ENCODE results near the gene A4GNT. TPM values are rescaled to one million over a fixed set of nuclear protein-coding genes. Genes with fewer than 3 reads are reported as not detected.

A4GNT gene
- total RNA-seq (not detected), total RNA-seq (0 to 0.17 (median 0) reads per million in 172 experiments)
- polyA plus RNA-seq (2013, experiment 1 of 2): not detected
- not detected for polyA plus RNA-seq (2013, experiment 2 of 2)

GRCh38 chr3:138132239-138132638 lies at the start of gene A4GNT:
Gene A4GNT, minus strand, starts transcription at chr3:138132390. Its CDS starts 1,134 bp downstream, at chr3:138131256.
- no peak within 1 kb of the TSS for H3K4me3 ChIP-seq (ENCODE audit: low read length)
- intact Hi-C loops (cut with DNase I, micrococcal nuclease): no loop called here
- H3K4me1 Mint-ChIP-seq (ENCODE audit: low read depth): no peaks in the 10 kb centered on the region
- no peaks in the 10 kb centered on the region for H3K4me1 ChIP-seq (ENCODE audit: insufficient read depth, low read length)
- ChIA-PET CTCF (interaction anchor here (1.0 kb wide), 1 partner anchor 20 kb away, joined by 3 read pairs; no protein-coding TSS in a partner anchor), POLR2A (interaction anchor here (0.6 kb wide), 1 partner anchor 9 kb away, joined by 3 read pairs; no protein-coding TSS in a partner anchor)
- no peak within 1 kb of the TSS for H3K4me3 Mint-ChIP-seq
- DNase-seq: no peak
- no peak for ATAC-seq (ENCODE audit: poor library complexity)
- no peaks in the 10 kb centered on the region for H3K36me3 ChIP-seq (ENCODE audit: insufficient read depth, low read length)
- TF ChIP-seq CTCF (IDR thresholded peaks at IDR 0.05): no peak
- H3K36me3 Mint-ChIP-seq (ENCODE audit: low read depth): no peaks in the 10 kb centered on the region
- H3K9me3 Mint-ChIP-seq: no peaks in the 10 kb centered on the region
- H3K27me3 Mint-ChIP-seq: peaks cover 6% of the 10 kb centered on the region
- H3K27ac ChIP-seq (ENCODE audit: low read depth in 1 of 2, low read length in 2 of 2): no peak within 1 kb of the TSS
- H3K9me3 ChIP-seq (ENCODE audit: control insufficient read depth in 1 of 2, insufficient read depth in 1 of 2, low read length in 2 of 2): no peaks in the 10 kb centered on the region
- peaks cover 0 to 4% of the 10 kb centered on the region in 2 experiments for H3K27me3 ChIP-seq (ENCODE audit: control insufficient read depth in 1 of 2, insufficient read depth in 2 of 2, low read length in 2 of 2)
- H3K27ac Mint-ChIP-seq: no peak within 1 kb of the TSS

DNA sequence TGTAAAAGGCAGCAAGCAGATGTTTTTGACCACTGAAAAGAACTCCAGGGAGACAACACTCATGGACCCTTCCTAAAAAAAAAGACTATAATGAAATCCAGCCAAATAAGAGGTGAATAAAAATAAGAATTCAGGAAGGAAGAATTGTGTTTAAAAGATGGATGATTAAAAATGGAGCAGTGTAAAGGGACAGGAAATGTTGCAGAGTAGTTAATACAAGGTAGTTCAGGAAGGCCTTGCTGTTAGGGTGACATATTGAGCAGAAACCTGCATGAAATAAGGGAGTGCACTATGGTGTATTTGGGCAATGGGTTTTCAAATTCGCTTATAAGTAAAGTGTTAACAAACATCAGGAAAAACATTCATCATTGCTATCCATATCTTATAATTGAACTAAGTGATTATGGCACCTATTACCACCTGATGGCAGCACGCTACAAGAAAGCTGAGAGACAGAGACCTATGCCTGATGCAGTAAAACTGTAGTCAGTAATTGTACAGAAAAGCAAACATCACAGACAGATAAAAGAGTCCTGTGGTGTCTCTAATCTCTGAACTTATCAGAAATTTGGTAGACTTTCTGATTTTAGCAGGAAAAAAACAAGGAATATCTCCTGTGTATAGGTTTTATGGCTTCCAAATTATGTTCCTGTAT lies 48.3 kb upstream of the A4GNT start:
- POLR2A ChIA-PET: interaction anchor here (1.0 kb wide), 1 partner anchor 1864 kb away, joined by 3 read pairs; no protein-coding TSS in a partner anchor
- H3K27me3 ChIP-seq (ENCODE audit: control insufficient read depth in 1 of 2, insufficient read depth in 2 of 2, low read length in 2 of 2): peaks cover 0 to 8% of the 10 kb centered on the region in 2 experiments
- H3K4me1 ChIP-seq (ENCODE audit: insufficient read depth, low read length): no peaks in the 10 kb centered on the region
- Mint-ChIP-seq H3K36me3 (ENCODE audit: low read depth) (no peaks in the 10 kb centered on the region), H3K27me3 (peaks cover 4% of the 10 kb centered on the region), H3K9me3 (no peaks in the 10 kb centered on the region), H3K4me3 (no peak overlapping the region), H3K27ac (no peak overlapping the region), H3K4me1 (ENCODE audit: low read depth) (no peaks in the 10 kb centered on the region)
- peak; percentile 70 for TF ChIP-seq CTCF (IDR thresholded peaks at IDR 0.05)
- CTCF ChIA-PET: interaction anchor here (1.1 kb wide), 1 partner anchor 46 kb away, joined by 3 read pairs; no protein-coding TSS in a partner anchor
- ATAC-seq (ENCODE audit: poor library complexity) (peak; percentile 88), DNase-seq (peak in 10 of 14 experiments; percentile 4 to 67 (median 29))
- no peak overlapping the region for H3K4me3 ChIP-seq (ENCODE audit: low read length)
- intact Hi-C loops (cut with DNase I, micrococcal nuclease): loop anchor here (2.0 to 10.0 kb wide), 8 partner anchors 92 to 742 kb away; partner anchors contain the start of genes CEP70 (in 1 of the 2), MRAS (in 1 of the 2) and PIK3CB (in 1 of the 2)
- no peaks in the 10 kb centered on the region for H3K9me3 ChIP-seq (ENCODE audit: control insufficient read depth in 1 of 2, insufficient read depth in 1 of 2, low read length in 2 of 2)
- H3K36me3 ChIP-seq (ENCODE audit: insufficient read depth, low read length): no peaks in the 10 kb centered on the region
- H3K27ac ChIP-seq (ENCODE audit: low read depth in 1 of 2, low read length in 2 of 2): no peak overlapping the region

DNA sequence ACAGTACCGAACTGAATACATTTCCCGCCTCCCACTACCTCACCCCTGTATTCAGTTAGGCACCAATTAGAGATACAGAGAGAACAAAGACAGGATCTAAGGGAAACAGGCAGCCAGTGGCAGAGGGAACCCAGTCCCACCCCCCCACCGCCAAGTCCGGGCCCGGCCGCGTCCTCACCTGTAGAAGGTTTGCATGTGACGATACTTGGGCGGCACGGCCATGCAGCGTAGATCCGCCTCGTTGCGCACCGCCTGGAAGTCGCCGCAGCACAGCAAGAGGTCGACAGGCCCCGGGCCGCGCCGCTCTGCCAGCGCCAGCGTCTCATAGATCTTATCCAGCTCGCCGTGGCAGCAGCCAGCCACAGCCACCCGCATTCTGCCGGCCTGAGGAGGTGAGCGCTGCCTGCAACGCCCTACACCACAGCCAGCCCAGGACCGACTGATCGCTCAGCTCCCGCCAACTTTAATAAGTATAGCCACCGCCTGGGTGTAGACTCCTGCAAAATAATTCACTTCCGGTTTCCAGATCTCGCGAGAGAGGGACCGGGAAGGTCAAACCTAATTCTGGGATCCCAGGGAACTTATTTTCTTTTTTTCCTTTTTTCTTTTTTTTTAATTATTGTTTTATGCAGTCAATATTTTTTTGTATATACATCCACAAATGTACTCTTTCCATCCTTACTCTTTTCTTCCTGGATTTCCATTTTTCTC lies 42.4 kb upstream of the A4GNT start, which contains the start of gene DBR1:
Gene DBR1 (minus strand): TSS at position 501 of the 711 bp plus-strand sequence. CDS start 126 bp downstream, at position 375.
- H3K9me3 Mint-ChIP-seq: no peaks in the 10 kb centered on the region
- intact Hi-C loops (cut with DNase I, micrococcal nuclease): loop anchor here in 1 of 2 experiments (2.0 kb wide), 1 partner anchor 14 kb away; no protein-coding TSS in a partner anchor
- POLR2A ChIA-PET: interaction anchor here (1.1 to 4.0 kb wide), 6 partner anchors 11 to 1214 kb away, joined by 3 to 45 read pairs (median 3); partner anchors contain the start of genes ARMC8, CEP70 and NME9

More for the DNA sequence above, 42.4 kb upstream of the A4GNT start, which contains the start of gene DBR1:
- no peaks in the 10 kb centered on the region for H3K9me3 ChIP-seq (ENCODE audit: control insufficient read depth in 1 of 2, insufficient read depth in 1 of 2, low read length in 2 of 2)
- H3K36me3 ChIP-seq (ENCODE audit: insufficient read depth, low read length): peaks cover 21% of the 10 kb centered on the region
- H3K27me3 ChIP-seq (ENCODE audit: control insufficient read depth in 1 of 2, insufficient read depth in 2 of 2, low read length in 2 of 2): no peaks in the 10 kb centered on the region
- Mint-ChIP-seq H3K27me3 (no peaks in the 10 kb centered on the region), H3K4me1 (ENCODE audit: low read depth) (peaks cover 48% of the 10 kb centered on the region), H3K4me3 (peak within 1 kb of the TSS; percentile 98), H3K27ac (peak within 1 kb of the TSS; percentile 96), H3K36me3 (ENCODE audit: low read depth) (peaks cover 40% of the 10 kb centered on the region)
- peak within 1 kb of the TSS; percentile 66 to 79 for H3K27ac ChIP-seq (ENCODE audit: low read depth in 1 of 2, low read length in 2 of 2)
- no peak for TF ChIP-seq CTCF (IDR thresholded peaks at IDR 0.05)
- H3K4me3 ChIP-seq (ENCODE audit: low read length): peak within 1 kb of the TSS; percentile 68
- DNase-seq: peak; percentile 55 to 89 (median 66)
- H3K4me1 ChIP-seq (ENCODE audit: insufficient read depth, low read length): peaks cover 19% of the 10 kb centered on the region
- peak; percentile 86 for ATAC-seq (ENCODE audit: poor library complexity)
- CTCF ChIA-PET: interaction anchor here (0.6 kb wide), 1 partner anchor 1936 kb away, joined by 3 read pairs; no protein-coding TSS in a partner anchor

Data from CD4-positive, alpha-beta T cell (primary cell).